Upper lobe of right lung (tissue), 1 donor: ENCODE measurements around the gene TMEM235. TPM values are rescaled to one million over a fixed set of nuclear protein-coding genes. Genes with fewer than 3 reads are reported as not detected.
A peak's percentile ranks its signal among the peaks of the same experiment; 100 is the strongest.

ENCODE experiments used
- ATAC-seq: fragments of 200-7000 bp; cut with Tn5 transposase; one replicate; pipeline ENCODE4 v1.9.1; 2020; ENCODE audit warnings: mild to moderate bottlenecking, moderate library complexity
- DNase-seq: peaks from one replicate; pipeline ENCODE4 v3.0.0-alpha.2; 2020
- H3K27ac ChIP-seq: fragments of 200-600 bp; one replicate; pipeline ENCODE4 v1.8.0; 2022
- H3K27me3 ChIP-seq: fragments of 200-600 bp; one replicate; pipeline ENCODE4 v1.8.0; 2022; ENCODE audit warnings: mild to moderate bottlenecking
- H3K36me3 ChIP-seq: fragments of 200-600 bp; one replicate; pipeline ENCODE4 v1.8.0; 2022
- H3K4me1 ChIP-seq: fragments of 200-600 bp; one replicate; pipeline ENCODE4 v1.8.0; 2022
- H3K4me3 ChIP-seq: fragments of 200-600 bp; one replicate; pipeline ENCODE4 v1.8.0; 2022; ENCODE audit warnings: mild to moderate bottlenecking
- H3K9me3 ChIP-seq: fragments of 200-600 bp; one replicate; pipeline ENCODE4 v1.8.0; 2022
- intact Hi-C: fragments of 100-400 bp; cut with DNase I; formaldehyde crosslinking; loops from one replicate; pipeline ENCODE4 v1.11.0; 2022
- total RNA-seq: library from RNA; stranded (reverse); fragmentation: NEBNext Ultra II Directional; extraction: Animal tissue kit (Norgen Biotek cat#: 25700); gene quantifications from one replicate; pipeline ENCODE4 v1.2.1, GENCODE V29; 2021
- TF ChIP-seq, protein P1 (sequence below): fragments of 200-600 bp; IDR thresholded peaks from one replicate; pipeline ENCODE4 v1.8.0; 2022; ENCODE audit warnings: antibody characterized with exemption
- donor health status: DM: no; HTN: yes; CAD: no; lungs with severe emphysema.

TMEM235 gene
- total RNA-seq, 1 donor from 2014 or later = not detected

DNA sequence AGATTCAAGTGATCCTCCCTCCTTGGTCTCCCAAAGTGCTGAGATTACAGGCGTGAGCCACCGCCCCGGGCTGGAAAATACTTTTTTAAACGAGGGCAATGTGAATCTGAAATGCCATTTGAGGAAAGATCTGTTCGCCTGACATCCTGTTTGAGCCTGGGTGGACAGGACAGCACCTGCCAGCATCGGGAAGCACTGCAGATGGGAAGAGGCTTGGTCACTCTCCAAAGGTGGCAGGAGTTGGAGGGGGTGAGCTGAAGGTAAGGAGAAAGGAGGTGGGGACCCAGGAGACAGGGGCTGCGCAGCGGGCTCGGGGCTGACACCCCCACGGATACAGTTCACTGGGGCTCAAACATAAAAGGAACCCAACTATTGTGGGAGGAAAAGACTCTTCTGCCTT is 21.3 kb upstream of the TMEM235 start:
- no peaks in the 10 kb centered on the region for H3K9me3 ChIP-seq
- H3K36me3 ChIP-seq = no peaks in the 10 kb centered on the region
- no peak for ATAC-seq
- TF ChIP-seq, protein P1, sequence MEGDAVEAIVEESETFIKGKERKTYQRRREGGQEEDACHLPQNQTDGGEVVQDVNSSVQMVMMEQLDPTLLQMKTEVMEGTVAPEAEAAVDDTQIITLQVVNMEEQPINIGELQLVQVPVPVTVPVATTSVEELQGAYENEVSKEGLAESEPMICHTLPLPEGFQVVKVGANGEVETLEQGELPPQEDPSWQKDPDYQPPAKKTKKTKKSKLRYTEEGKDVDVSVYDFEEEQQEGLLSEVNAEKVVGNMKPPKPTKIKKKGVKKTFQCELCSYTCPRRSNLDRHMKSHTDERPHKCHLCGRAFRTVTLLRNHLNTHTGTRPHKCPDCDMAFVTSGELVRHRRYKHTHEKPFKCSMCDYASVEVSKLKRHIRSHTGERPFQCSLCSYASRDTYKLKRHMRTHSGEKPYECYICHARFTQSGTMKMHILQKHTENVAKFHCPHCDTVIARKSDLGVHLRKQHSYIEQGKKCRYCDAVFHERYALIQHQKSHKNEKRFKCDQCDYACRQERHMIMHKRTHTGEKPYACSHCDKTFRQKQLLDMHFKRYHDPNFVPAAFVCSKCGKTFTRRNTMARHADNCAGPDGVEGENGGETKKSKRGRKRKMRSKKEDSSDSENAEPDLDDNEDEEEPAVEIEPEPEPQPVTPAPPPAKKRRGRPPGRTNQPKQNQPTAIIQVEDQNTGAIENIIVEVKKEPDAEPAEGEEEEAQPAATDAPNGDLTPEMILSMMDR = no peak
- H3K27ac ChIP-seq = no peak overlapping the region
- H3K27me3 ChIP-seq = no peaks in the 10 kb centered on the region
- H3K4me3 ChIP-seq = no peak overlapping the region
- peaks cover 5% of the 10 kb centered on the region for H3K4me1 ChIP-seq
- no peak for DNase-seq
- intact Hi-C loops = no loop called here

GRCh38 chr17:78211032-78211431 is 20.4 kb upstream of the TMEM235 start:
- Histone ChIP-seq H3K27me3 (no peaks in the 10 kb centered on the region), H3K4me1 (peaks cover 5% of the 10 kb centered on the region), H3K9me3 (no peaks in the 10 kb centered on the region), H3K4me3 (no peak overlapping the region), H3K27ac (no peak overlapping the region), H3K36me3 (no peaks in the 10 kb centered on the region)
- TF ChIP-seq, protein P1 = no peak
- DNase-seq = no peak
- intact Hi-C loops = no loop called here
- ATAC-seq = no peak

DNA sequence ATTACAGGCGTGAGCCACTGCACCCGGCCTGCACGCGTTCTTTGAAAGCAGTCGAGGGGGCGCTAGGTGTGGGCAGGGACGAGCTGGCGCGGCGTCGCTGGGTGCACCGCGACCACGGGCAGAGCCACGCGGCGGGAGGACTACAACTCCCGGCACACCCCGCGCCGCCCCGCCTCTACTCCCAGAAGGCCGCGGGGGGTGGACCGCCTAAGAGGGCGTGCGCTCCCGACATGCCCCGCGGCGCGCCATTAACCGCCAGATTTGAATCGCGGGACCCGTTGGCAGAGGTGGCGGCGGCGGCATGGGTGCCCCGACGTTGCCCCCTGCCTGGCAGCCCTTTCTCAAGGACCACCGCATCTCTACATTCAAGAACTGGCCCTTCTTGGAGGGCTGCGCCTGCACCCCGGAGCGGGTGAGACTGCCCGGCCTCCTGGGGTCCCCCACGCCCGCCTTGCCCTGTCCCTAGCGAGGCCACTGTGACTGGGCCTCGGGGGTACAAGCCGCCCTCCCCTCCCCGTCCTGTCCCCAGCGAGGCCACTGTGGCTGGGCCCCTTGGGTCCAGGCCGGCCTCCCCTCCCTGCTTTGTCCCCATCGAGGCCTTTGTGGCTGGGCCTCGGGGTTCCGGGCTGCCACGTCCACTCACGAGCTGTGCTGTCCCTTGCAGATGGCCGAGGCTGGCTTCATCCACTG is 17.3 kb upstream of the TMEM235 start, which contains the start of gene BIRC5:
TSS of gene BIRC5 (plus strand) at position 238 of the 690 bp plus-strand sequence. CDS start at position 302, 64 bp downstream.
- intact Hi-C loops = no loop called here
- Histone ChIP-seq H3K4me1 (peaks cover 5% of the 10 kb centered on the region), H3K4me3 (peak within 1 kb of the TSS; percentile 47), H3K9me3 (no peaks in the 10 kb centered on the region), H3K36me3 (no peaks in the 10 kb centered on the region), H3K27me3 (no peaks in the 10 kb centered on the region), H3K27ac (no peak within 1 kb of the TSS)
- peak; percentile 100 for ATAC-seq
- DNase-seq = peak; percentile 93
- TF ChIP-seq, protein P1 = no peak

- intact Hi-C loops = no loop called here
- Histone ChIP-seq H3K36me3 (no peaks in the 10 kb centered on the region), H3K27me3 (no peaks in the 10 kb centered on the region), H3K27ac (no peak overlapping the region), H3K9me3 (no peaks in the 10 kb centered on the region), H3K4me3 (no peak overlapping the region), H3K4me1 (peaks cover 5% of the 10 kb centered on the region)
- no peak for ATAC-seq
- no peak for DNase-seq
- TF ChIP-seq, protein P1 = no peak
These were observed 16.7 kb upstream of the TMEM235 start for GRCh38 chr17:78214706-78215061.

DNA sequence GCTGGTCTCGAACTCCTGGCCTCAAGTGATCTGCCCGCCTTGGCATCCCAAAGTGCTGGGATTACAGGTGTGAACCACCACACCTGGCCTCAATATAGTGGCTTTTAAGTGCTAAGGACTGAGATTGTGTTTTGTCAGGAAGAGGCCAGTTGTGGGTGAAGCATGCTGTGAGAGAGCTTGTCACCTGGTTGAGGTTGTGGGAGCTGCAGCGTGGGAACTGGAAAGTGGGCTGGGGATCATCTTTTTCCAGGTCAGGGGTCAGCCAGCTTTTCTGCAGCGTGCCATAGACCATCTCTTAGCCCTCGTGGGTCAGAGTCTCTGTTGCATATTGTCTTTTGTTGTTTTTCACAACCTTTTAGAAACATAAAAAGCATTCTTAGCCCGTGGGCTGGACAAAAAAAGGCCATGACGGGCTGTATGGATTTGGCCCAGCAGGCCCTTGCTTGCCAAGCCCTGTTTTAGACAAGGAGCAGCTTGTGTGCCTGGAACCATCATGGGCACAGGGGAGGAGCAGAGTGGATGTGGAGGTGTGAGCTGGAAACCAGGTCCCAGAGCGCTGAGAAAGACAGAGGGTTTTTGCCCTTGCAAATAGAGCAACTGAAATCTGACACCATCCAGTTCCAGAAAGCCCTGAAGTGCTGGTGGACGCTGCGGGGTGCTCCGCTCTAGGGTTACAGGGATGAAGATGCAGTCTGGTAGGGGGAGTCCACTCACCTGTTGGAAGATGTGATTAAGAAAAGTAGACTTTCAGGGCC is 11.9 kb upstream of the TMEM235 start:
- intact Hi-C loops = no loop called here
- H3K4me1 ChIP-seq = peaks cover under 1% of the 10 kb centered on the region
- TF ChIP-seq, protein P1 = no peak
- DNase-seq (no peak), ATAC-seq (no peak)
- no peaks in the 10 kb centered on the region for H3K27me3 ChIP-seq
- no peaks in the 10 kb centered on the region for H3K9me3 ChIP-seq
- no peak overlapping the region for H3K4me3 ChIP-seq
- no peaks in the 10 kb centered on the region for H3K36me3 ChIP-seq
- no peak overlapping the region for H3K27ac ChIP-seq
